ENCODE results near the gene CCT3.
"Not testable (repeated sequence)": the region's sequence is repeated elsewhere in the genome, so short reads cannot be mapped to it uniquely, and the experiment has no call there.

Gene CCT3

DNA sequence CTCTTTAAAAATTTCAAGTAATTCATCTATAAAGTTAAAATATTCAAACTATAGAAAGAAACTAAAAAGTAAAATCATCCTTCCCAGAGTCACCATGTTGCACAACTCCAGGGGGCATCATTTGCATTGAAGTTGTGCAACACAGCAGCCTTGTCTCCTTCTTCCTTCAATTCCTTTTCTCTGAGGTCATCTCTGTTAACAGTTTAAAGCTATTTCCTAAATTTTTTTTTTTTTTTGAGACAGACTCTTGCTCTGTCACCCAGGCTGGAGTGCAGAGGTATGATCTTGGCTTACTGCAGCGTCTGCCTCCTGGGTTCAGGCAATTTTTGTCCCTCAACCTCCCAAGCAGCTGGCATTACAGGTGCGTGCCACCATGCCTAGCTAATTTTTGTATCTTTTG lies 38.1 kb upstream of the CCT3 start:
- H3K4me3 ChIP-seq (ENCODE audit: low read length), result no peak overlapping the region
- peak; percentile 44 for DNase-seq (ENCODE audit: low read depth)
- TF ChIP-seq, protein P1, sequence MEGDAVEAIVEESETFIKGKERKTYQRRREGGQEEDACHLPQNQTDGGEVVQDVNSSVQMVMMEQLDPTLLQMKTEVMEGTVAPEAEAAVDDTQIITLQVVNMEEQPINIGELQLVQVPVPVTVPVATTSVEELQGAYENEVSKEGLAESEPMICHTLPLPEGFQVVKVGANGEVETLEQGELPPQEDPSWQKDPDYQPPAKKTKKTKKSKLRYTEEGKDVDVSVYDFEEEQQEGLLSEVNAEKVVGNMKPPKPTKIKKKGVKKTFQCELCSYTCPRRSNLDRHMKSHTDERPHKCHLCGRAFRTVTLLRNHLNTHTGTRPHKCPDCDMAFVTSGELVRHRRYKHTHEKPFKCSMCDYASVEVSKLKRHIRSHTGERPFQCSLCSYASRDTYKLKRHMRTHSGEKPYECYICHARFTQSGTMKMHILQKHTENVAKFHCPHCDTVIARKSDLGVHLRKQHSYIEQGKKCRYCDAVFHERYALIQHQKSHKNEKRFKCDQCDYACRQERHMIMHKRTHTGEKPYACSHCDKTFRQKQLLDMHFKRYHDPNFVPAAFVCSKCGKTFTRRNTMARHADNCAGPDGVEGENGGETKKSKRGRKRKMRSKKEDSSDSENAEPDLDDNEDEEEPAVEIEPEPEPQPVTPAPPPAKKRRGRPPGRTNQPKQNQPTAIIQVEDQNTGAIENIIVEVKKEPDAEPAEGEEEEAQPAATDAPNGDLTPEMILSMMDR (IDR thresholded peaks at IDR 0.05; ENCODE audit: insufficient read depth, low read depth, low read length, missing control alignments), result no peak

DNA sequence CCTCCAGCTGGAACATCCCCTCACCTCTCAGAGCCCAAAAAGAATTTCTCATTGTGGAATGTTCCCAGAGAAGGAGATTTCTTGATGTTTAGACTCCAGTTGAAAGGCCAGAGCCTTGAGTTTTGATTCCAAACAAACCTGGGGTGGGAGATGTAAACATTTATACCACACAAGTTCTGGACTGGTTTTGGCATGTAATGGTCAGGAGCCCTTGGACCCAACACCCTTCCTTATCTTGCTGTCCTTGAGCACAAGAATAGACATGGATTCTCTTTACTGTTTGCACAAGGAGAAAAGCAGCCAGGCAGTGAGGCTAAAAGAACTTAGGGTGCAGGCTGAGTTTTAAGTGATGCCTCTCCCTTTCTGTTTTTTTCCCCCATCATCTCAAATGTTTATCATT lies 35.5 kb upstream of the CCT3 start:
- no peak for DNase-seq (ENCODE audit: low read depth)
- TF ChIP-seq, protein P1 (IDR thresholded peaks at IDR 0.05; ENCODE audit: insufficient read depth, low read depth, low read length, missing control alignments), result no peak
- no peak overlapping the region for H3K4me3 ChIP-seq (ENCODE audit: low read length)

DNA sequence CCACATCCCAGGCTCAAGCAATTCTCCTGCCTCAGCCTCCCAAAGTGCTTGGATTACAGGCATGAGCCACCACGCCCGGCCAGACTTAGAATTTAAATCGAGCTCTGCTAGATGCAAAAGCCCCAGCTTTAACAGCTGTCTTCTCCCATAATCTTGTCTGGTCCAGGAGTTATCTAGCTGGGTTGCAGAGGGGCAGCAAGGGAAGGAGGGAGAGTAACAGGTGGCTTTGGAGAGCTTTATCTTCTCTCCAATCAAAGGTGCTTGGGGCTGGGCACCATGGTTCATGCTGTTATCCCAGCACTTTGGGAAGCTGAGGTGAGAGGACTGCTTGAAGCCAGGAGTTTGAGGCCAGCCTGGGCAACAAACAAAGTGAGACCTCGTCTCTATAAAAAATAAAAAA lies 34.8 kb upstream of the CCT3 start:
- H3K4me3 ChIP-seq (ENCODE audit: low read length), result no peak overlapping the region
- TF ChIP-seq, protein P1 (IDR thresholded peaks at IDR 0.05; ENCODE audit: insufficient read depth, low read depth, low read length, missing control alignments), result no peak
- DNase-seq (ENCODE audit: low read depth), result no peak

GRCh38 chr1:156372265-156372586 lies 34.1 kb upstream of the CCT3 start:
- TF ChIP-seq, protein P1 (IDR thresholded peaks at IDR 0.05; ENCODE audit: insufficient read depth, low read depth, low read length, missing control alignments), result no peak
- no peak for DNase-seq (ENCODE audit: low read depth)
- H3K4me3 ChIP-seq (ENCODE audit: low read length), result no peak overlapping the region

DNA sequence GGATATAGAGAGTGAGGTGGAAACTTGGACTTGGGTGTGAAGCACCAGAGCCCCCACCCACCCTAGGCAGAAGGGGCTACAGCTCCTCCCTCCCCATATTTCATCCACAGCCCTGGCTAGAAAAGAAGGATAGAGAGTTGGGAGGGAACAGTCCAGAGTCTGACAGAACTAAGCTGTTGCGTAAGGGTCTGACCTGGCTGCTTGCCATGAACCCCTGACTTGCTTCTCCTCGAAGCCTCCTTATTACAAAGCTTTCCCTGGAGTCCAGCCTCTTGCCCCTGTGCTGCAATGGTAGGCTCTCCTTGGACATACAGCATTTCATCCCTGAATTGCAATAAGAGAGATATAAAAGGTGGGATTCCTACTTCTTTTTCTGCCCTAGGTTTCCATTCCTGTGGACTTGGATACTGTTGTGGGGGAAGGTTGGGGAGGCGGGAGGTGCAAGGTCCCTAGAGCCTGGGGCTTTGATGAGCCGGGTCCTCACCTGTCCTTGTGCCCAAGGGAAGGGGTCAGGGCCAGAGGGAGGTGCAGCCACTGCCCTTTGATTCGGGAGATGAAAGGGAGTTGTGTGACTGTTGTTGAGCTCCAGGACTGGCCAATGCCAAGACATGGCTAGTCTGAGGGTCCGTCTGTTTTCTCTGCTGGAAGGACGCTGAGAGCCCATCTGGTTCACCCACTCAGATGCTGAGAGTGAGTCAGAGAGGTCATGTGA lies 33.6 kb upstream of the CCT3 start:
- TF ChIP-seq, protein P1 (IDR thresholded peaks at IDR 0.05; ENCODE audit: insufficient read depth, low read depth, low read length, missing control alignments), result no peak
- H3K4me3 ChIP-seq (ENCODE audit: low read length), result no peak overlapping the region

DNA sequence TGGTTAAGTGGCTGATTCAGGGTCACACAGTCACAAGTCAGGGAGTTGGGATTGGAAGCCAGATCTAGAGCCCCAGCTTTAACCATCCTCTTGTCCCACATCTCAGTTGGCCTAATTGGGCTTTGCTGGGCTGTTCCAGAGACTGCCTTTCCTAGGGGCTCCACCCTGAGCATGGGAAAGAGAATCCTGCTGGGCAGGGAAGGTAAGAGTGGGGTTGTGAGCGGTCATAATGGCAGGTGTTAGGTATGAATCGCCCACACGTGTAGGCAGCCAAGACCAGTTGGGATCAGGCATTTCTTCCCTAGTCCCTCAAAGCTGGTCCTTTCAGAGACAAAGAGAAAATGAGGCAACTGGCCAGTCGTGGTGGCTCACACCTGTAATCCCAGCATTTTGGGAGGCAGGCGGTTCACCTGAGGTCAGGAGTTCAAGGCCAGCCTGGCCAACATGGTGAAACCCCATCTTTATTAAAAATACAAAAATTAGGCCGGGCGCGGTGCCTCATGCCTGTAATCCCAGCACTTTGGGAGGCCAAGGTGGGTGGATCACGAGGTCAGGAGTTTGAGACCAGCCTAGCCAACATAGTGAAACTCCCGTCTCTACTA lies 31.7 kb upstream of the CCT3 start:
- not testable (repeated sequence) for DNase-seq (ENCODE audit: low read depth)
- H3K4me3 ChIP-seq (ENCODE audit: low read length), result peak overlapping the region; percentile 51

More for the DNA sequence above, 33.6 kb upstream of the CCT3 start:
- DNase-seq (ENCODE audit: low read depth), result peak; percentile 40

DNA sequence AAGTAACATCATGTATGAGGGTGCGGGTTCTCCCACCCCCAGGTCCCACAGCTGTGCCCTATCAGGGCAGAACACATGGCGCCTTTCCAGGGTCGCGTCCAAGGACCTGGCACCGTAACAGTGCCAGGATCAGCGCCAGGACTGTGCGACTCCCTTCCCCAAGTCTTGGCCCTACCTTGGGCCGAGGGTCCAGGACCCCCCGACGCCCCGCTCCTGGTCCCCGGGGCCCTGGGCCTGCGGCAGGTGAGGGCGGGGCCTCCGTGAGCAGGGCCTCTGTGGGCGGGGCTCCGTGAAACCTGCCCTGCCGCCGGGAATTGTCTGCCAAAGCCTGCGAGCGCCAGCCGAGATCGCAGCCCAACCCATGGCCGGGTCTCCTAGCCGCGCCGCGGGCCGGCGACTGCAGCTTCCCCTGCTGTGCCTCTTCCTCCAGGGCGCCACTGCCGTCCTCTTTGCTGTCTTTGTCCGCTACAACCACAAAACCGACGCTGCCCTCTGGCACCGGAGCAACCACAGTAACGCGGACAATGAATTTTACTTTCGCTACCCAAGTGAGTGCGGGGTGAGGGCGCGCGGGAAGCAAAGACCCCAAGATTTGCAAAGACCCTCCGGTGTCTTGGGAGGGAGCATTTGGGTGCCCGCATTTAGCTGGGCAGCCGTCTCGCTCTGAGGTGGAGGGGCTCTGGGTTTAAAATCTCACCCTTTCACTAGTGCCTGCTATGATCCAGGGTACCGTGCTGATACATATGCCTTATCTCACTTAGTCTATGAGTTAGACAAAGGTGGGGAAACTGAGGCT lies 31.0 kb upstream of the CCT3 start, which contains the start of gene RHBG:
TSS of gene RHBG (plus strand) at position 323 of the 796 bp plus-strand sequence. CDS start at position 362, 39 bp downstream.
- H3K4me3 ChIP-seq (ENCODE audit: low read length), result peak within 1 kb of the TSS; percentile 51
- TF ChIP-seq, protein P1 (IDR thresholded peaks at IDR 0.05; ENCODE audit: insufficient read depth, low read depth, low read length, missing control alignments), result no peak
- DNase-seq (ENCODE audit: low read depth), result peak; percentile 54
